Measurements from ENCODE around the gene IQGAP3.

IQGAP3 gene

GRCh38 chr1:156581661-156582387 is 9.5 kb upstream of the IQGAP3 start:
- in situ Hi-C loops (cut with HindIII; ENCODE audit: low pct_ligation_motif_present, low sequenced_read_pairs), result no loop called here
- Histone ChIP-seq H3K4me3 (ENCODE audit: low read depth, low read length) (no peak overlapping the region), H3K27me3 (replicated peaks) (no peaks in the 10 kb centered on the region), H3K36me3 (replicated peaks) (no peaks in the 10 kb centered on the region), H3K27ac (no peak overlapping the region)
- TF ChIP-seq, protein P1, sequence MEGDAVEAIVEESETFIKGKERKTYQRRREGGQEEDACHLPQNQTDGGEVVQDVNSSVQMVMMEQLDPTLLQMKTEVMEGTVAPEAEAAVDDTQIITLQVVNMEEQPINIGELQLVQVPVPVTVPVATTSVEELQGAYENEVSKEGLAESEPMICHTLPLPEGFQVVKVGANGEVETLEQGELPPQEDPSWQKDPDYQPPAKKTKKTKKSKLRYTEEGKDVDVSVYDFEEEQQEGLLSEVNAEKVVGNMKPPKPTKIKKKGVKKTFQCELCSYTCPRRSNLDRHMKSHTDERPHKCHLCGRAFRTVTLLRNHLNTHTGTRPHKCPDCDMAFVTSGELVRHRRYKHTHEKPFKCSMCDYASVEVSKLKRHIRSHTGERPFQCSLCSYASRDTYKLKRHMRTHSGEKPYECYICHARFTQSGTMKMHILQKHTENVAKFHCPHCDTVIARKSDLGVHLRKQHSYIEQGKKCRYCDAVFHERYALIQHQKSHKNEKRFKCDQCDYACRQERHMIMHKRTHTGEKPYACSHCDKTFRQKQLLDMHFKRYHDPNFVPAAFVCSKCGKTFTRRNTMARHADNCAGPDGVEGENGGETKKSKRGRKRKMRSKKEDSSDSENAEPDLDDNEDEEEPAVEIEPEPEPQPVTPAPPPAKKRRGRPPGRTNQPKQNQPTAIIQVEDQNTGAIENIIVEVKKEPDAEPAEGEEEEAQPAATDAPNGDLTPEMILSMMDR (IDR thresholded peaks at IDR 0.05; ENCODE audit: low read depth, low read length, missing control alignments), result no peak
- no peak for DNase-seq

DNA sequence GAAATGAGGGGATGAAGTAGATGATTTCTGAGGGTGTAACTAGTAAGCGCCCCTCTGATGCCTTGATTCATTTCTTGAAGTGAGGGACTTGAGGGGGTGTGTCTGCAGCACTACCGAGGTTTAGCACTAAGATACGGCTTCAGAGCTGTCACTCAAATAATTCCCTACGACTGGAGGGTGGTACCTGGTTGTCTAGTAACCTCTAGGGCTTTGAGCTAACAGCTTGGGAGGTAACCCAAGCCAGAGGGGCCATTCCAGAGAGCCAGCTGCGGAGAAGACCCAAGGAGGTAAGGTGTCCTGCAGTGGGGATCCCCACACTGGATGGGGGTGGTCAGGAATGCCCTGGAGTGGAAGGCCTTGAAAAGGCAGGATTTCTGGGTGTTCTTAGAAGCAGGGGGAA is 7.1 kb upstream of the IQGAP3 start, which contains the start of gene TTC24:
Gene TTC24 (plus strand): TSS at position 252 of the 400 bp plus-strand sequence. CDS start 1,642 bp downstream, outside the sequence.
- in situ Hi-C loops (cut with HindIII; ENCODE audit: low pct_ligation_motif_present, low sequenced_read_pairs), result loop anchor here (10.0 kb wide), 1 partner anchor 55 kb away; no protein-coding TSS in a partner anchor
- DNase-seq, result no peak
- no peak within 1 kb of the TSS for H3K27ac ChIP-seq
- no peaks in the 10 kb centered on the region for H3K27me3 ChIP-seq (replicated peaks)
- TF ChIP-seq, protein P1 (IDR thresholded peaks at IDR 0.05; ENCODE audit: low read depth, low read length, missing control alignments), result no peak
- no peak within 1 kb of the TSS for H3K4me3 ChIP-seq (ENCODE audit: low read depth, low read length)
- no peaks in the 10 kb centered on the region for H3K36me3 ChIP-seq (replicated peaks)

DNA sequence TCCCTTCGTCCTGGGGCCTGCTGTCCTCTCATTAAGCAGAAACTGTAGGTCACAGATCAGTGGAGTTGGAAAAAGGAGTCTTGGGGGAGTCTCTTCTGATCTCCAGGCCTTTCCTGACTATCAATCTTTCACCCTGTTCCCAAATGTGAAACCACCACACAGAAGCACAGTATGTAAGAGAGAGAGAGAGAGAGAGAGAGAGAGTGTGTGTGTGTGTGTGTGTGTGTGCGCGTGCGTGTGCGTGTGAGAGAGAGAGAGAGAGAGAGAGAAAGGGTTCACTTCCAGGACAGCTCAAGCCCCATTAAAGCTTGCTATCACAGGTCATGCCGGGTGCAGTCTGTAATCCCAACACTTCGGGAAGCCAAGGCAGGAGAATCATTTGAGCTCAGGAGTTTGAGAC is 5.7 kb upstream of the IQGAP3 start:
- in situ Hi-C loops (cut with HindIII; ENCODE audit: low pct_ligation_motif_present, low sequenced_read_pairs), result loop anchor here (10.0 kb wide), 1 partner anchor 53 kb away; no protein-coding TSS in a partner anchor
- no peak overlapping the region for H3K4me3 ChIP-seq (ENCODE audit: low read depth, low read length)
- no peak for DNase-seq
- no peaks in the 10 kb centered on the region for H3K36me3 ChIP-seq (replicated peaks)
- no peaks in the 10 kb centered on the region for H3K27me3 ChIP-seq (replicated peaks)
- no peak overlapping the region for H3K27ac ChIP-seq
- TF ChIP-seq, protein P1 (IDR thresholded peaks at IDR 0.05; ENCODE audit: low read depth, low read length, missing control alignments), result no peak

- TF ChIP-seq, protein P1 (IDR thresholded peaks at IDR 0.05; ENCODE audit: low read depth, low read length, missing control alignments), result no peak
- Histone ChIP-seq H3K27ac (no peak overlapping the region), H3K4me3 (ENCODE audit: low read depth, low read length) (no peak overlapping the region), H3K27me3 (replicated peaks) (no peaks in the 10 kb centered on the region), H3K36me3 (replicated peaks) (no peaks in the 10 kb centered on the region)
- in situ Hi-C loops (cut with HindIII; ENCODE audit: low pct_ligation_motif_present, low sequenced_read_pairs), result loop anchor here (10.0 kb wide), 1 partner anchor 53 kb away; no protein-coding TSS in a partner anchor
- DNase-seq, result no peak
Measured at GRCh38 chr1:156577550-156577949, 5.2 kb upstream of the IQGAP3 start.

DNA sequence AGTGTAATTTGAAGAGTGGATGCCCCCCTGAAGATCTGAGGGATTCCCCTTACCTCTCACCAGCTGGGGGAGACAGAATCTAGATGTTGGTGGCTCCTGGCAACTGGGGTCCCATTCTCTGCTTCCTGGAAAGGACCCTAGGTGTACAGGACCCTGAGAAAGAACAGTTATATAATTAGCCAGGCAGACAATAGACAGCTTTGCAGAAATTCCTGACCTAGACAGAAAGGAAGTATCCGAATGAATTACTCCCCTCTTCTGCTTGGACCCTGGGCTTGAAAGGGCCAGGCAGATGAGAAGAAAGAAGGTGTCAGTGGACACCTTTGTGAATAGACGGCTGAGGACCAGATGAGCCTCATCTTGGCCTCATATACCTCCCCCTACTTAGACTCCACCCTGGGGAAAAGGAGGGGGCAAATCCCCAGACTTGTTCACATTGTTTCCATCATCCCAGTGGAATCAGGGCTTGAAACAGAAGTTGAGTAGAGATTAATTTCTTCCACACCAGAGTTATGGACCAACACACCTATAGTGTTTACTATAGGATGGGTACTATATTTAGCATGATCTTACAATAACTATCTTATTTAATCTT is 1.8 kb upstream of the IQGAP3 start:
- in situ Hi-C loops (cut with HindIII; ENCODE audit: low pct_ligation_motif_present, low sequenced_read_pairs), result loop anchor here (10.0 kb wide), 1 partner anchor 49 kb away; no protein-coding TSS in a partner anchor
- TF ChIP-seq, protein P1 (IDR thresholded peaks at IDR 0.05; ENCODE audit: low read depth, low read length, missing control alignments), result no peak
- Histone ChIP-seq H3K36me3 (replicated peaks) (no peaks in the 10 kb centered on the region), H3K27me3 (replicated peaks) (no peaks in the 10 kb centered on the region), H3K27ac (no peak overlapping the region), H3K4me3 (ENCODE audit: low read depth, low read length) (no peak overlapping the region)
- DNase-seq, result no peak

Data from brain microvascular endothelial cell (primary cell).